Measurements from ENCODE around the gene HARS1. TPM values are rescaled to one million over a fixed set of nuclear protein-coding genes. Genes with fewer than 3 reads are reported as not detected.
A peak's percentile ranks its signal among the peaks of the same experiment; 100 is the strongest.

The HARS1 gene
- total and polyA plus RNA-seq, 10 of the 15 experiments (the other 5 are each of a cell fraction or from before 2014, with no cell fraction given) = 12.0 to 93.8 (median 76.9) TPM

GRCh38 chr5:140710899-140711552 is 19.9 kb upstream of the HARS1 start:
- peak overlapping the region; percentile 79 for H2AFZ ChIP-seq (ENCODE audit: control insufficient read depth, low read depth, low read length)
- WGBS (ENCODE audit: insufficient coverage, insufficient replicate concordance, low lambda C conversion rate, missing lambda C conversion rate) = 2% methylated on average over 27 of the region's 27 CpGs
- in situ Hi-C loops (cut with MboI) = no loop called here
- ChIA-PET POLR2A (interaction anchor here (1.0 to 2.1 kb wide), 8 partner anchors 9 to 310 kb away, joined by 3 to 8 read pairs (median 6); partner anchors contain the start of genes ANKHD1, HARS1, HARS2 and IK), SMC1A (ENCODE audit: uncharacterized antibody, unreplicated experiment) (interaction anchor here (0.6 to 2.9 kb wide), 21 partner anchors 8 to 534 kb away, joined by 3 to 16 read pairs (median 4); partner anchors contain the start of genes ANKHD1, HARS1, HARS2 and IK), CTCF (interaction anchor here (0.5 to 3.4 kb wide), 17 partner anchors 10 to 532 kb away, joined by 3 to 33 read pairs (median 4); partner anchors contain the start of genes HARS1, HARS2, HBEGF and IK), RAD21 (ENCODE audit: unreplicated experiment) (interaction anchor here (0.6 to 2.6 kb wide), 15 partner anchors 8 to 467 kb away, joined by 3 to 18 read pairs (median 3); partner anchors contain the start of genes CD14, HARS1, HARS2 and IK)
- no peaks in the 10 kb centered on the region for H3K4me1 ChIP-seq (ENCODE audit: control insufficient read depth, insufficient read depth, low read length)
- no TSS peak for BruUV-seq (replicated peaks)
- no peaks in the 10 kb centered on the region for H3K79me2 ChIP-seq (ENCODE audit: control insufficient read depth, insufficient read depth, low read length)
- H4K20me1 ChIP-seq (ENCODE audit: control insufficient read depth, insufficient read depth) = no peaks in the 10 kb centered on the region
- H3K36me3 ChIP-seq (ENCODE audit: control insufficient read depth in 2 of 2, insufficient read depth in 2 of 2, low read length in 1 of 2) = peaks cover 3% of the 10 kb centered on the region in 2 experiments
- H3K9me3 ChIP-seq (replicated peaks; ENCODE audit: control insufficient read depth, insufficient read depth, low read length) = no peaks in the 10 kb centered on the region
- ATAC-seq (peak; percentile 93), DNase-seq (ENCODE audit: low read depth, low spot score) (peak; percentile 99), FAIRE-seq (peak; percentile 98)
- peak overlapping the region; percentile 71 for H3K9ac ChIP-seq (ENCODE audit: control insufficient read depth, insufficient read depth, low read length)
- peak overlapping the region; percentile 67 for H3K27ac ChIP-seq (ENCODE audit: control insufficient read depth, insufficient read depth)
- no peaks in the 10 kb centered on the region for H3K27me3 ChIP-seq (replicated peaks in 1 of 2; ENCODE audit: control insufficient read depth in 2 of 2, insufficient read depth in 2 of 2, low read length in 1 of 2)
- peak overlapping the region; percentile 66 for H3K4me3 ChIP-seq
- H3K4me2 ChIP-seq (ENCODE audit: control insufficient read depth, insufficient read depth) = peak overlapping the region; percentile 68
- intact Hi-C loops (cut with micrococcal nuclease; ENCODE audit: unreplicated experiment) = loop anchor here (1.0 to 10.0 kb wide), 4 partner anchors 20 to 904 kb away; partner anchors contain the start of genes APBB3, DIAPH1, HARS1 and HARS2
- peak; percentile 85 for TF ChIP-seq ZBTB40 (IDR thresholded peaks at IDR 0.05; ENCODE audit: borderline replicate concordance)
- TF ChIP-seq IRF5 (IDR thresholded peaks at IDR 0.05; ENCODE audit: borderline replicate concordance) = no peak
- no peak for TF ChIP-seq ZBTB4 (CRISPR knock-in tag; IDR thresholded peaks at IDR 0.05)
- no peak for TF ChIP-seq PAX8 (IDR thresholded peaks at IDR 0.05)
- peak; percentile 97 for TF ChIP-seq NBN (IDR thresholded peaks at IDR 0.05)
- TF ChIP-seq SKIL (IDR thresholded peaks at IDR 0.05; ENCODE audit: low read depth, poor library complexity, severe bottlenecking) = peak; percentile 96
- TF ChIP-seq TBL1XR1 (IDR thresholded peaks at IDR 0.05; ENCODE audit: low read depth, low read length) = peak; percentile 98
- peak; percentile 95 for TF ChIP-seq ZSCAN29 (IDR thresholded peaks at IDR 0.05)
- peak; percentile 82 for TF ChIP-seq GATAD2B (conservative IDR thresholded peaks at IDR 0.05; ENCODE audit: low read depth)
- no peak for TF ChIP-seq SIX5 (IDR thresholded peaks at IDR 0.05; ENCODE audit: low read depth, low read length, severe bottlenecking)
- peak; percentile 71 for TF ChIP-seq BCL11A (IDR thresholded peaks at IDR 0.05; ENCODE audit: low read depth, low read length)
- TF ChIP-seq YBX1 (IDR thresholded peaks at IDR 0.05) = no peak

All from GM12878 (cell line).